Activated CD4-positive, alpha-beta memory T cell treated with anti-CD3 and anti-CD28 coated beads for 36 hours (primary cell): ENCODE measurements around the gene C19orf67. TPM values are rescaled to one million over a fixed set of nuclear protein-coding genes. Genes with fewer than 3 reads are reported as not detected.

Experiments
- CTCF ChIA-PET: fragments of 350-600 bp; sonication (Branson Sonifier 250); formaldehyde crosslinking; loops from one replicate; lab custom pipeline; 2021; ENCODE audit warnings: antibody characterized with exemption, inconsistent platforms; lab: Charles Lee
- POLR2A ChIA-PET: fragments of 350-600 bp; sonication (Branson Sonifier 250); formaldehyde crosslinking; loops from one replicate; lab custom pipeline; 2021; ENCODE audit warnings: antibody characterized with exemption; lab: Charles Lee
- DNase-seq: peaks from one replicate; pipeline ENCODE4 v3.0.0-alpha.2; 2020
- H3K27ac Mint-ChIP-seq: one replicate; pipeline ENCODE4 v1.8.0; 2021; ENCODE audit warnings: mixed read lengths
- H3K27me3 Mint-ChIP-seq: one replicate; pipeline ENCODE4 v1.8.0; 2021; ENCODE audit warnings: mixed read lengths
- H3K36me3 Mint-ChIP-seq: one replicate; pipeline ENCODE4 v1.8.0; 2021; ENCODE audit warnings: mixed read lengths
- H3K4me1 Mint-ChIP-seq: one replicate; pipeline ENCODE4 v1.8.0; 2021; ENCODE audit warnings: low read depth, mixed read lengths
- H3K4me3 Mint-ChIP-seq: one replicate; pipeline ENCODE4 v1.8.0; 2021; ENCODE audit warnings: mild to moderate bottlenecking, mixed read lengths
- H3K9me3 Mint-ChIP-seq: one replicate; pipeline ENCODE4 v1.8.0; 2021; ENCODE audit warnings: mixed read lengths
- intact Hi-C: fragments of 100-400 bp; cut with micrococcal nuclease; formaldehyde crosslinking; loops from one replicate; pipeline ENCODE4 v1.15.1; 2023
- total RNA-seq, 2 experiments: library from RNA; stranded (reverse); gene quantifications; one replicate each; pipeline ENCODE4 v1.2.3, GENCODE V29; 2021

Gene C19orf67
- total RNA-seq, 2 experiments from 2014 or later, result not detected

- Mint-ChIP-seq H3K9me3 (no peaks in the 10 kb centered on the region), H3K4me3 (peak overlapping the region; percentile 84), H3K4me1 (peaks cover 17% of the 10 kb centered on the region), H3K36me3 (no peaks in the 10 kb centered on the region), H3K27ac (peak overlapping the region; percentile 87), H3K27me3 (peaks cover 2% of the 10 kb centered on the region)
- peak; percentile 99 for DNase-seq
- ChIA-PET POLR2A (interaction anchor here (0.9 to 2.2 kb wide), 7 partner anchors 10 to 219 kb away, joined by 3 to 7 read pairs (median 4); partner anchors contain the start of genes ASF1B, RFX1 and SAMD1), CTCF (interaction anchor here (0.6 to 3.3 kb wide), 11 partner anchors 9 to 492 kb away, joined by 3 to 18 read pairs (median 4); partner anchors contain the start of genes ASF1B and MISP3)
- intact Hi-C loops, result loop anchor here (1.0 to 10.0 kb wide), 6 partner anchors 9 to 306 kb away; partner anchors contain the start of genes ASF1B, C19orf53, DCAF15 and PRKACA
Observed at GRCh38 chr19:14080887-14081796, 4.4 kb downstream of the C19orf67 start.

GRCh38 chr19:14078411-14078810, 7.2 kb downstream of the C19orf67 start:
- Mint-ChIP-seq H3K27ac (no peak overlapping the region), H3K4me1 (peaks cover 27% of the 10 kb centered on the region), H3K27me3 (peaks cover 2% of the 10 kb centered on the region), H3K36me3 (no peaks in the 10 kb centered on the region), H3K4me3 (no peak overlapping the region), H3K9me3 (no peaks in the 10 kb centered on the region)
- ChIA-PET CTCF (interaction anchor here (0.6 to 3.8 kb wide), 6 partner anchors 10 to 197 kb away, joined by 3 to 14 read pairs (median 4); no protein-coding TSS in a partner anchor), POLR2A (no interaction called here)
- DNase-seq, result no peak
- intact Hi-C loops, result loop anchor here (10.0 kb wide), 1 partner anchor 484 kb away; no protein-coding TSS in a partner anchor

GRCh38 chr19:14073925-14074838, 11.4 kb downstream of the C19orf67 start:
- peak; percentile 62 for DNase-seq
- CTCF ChIA-PET, result interaction anchor here (0.7 to 6.9 kb wide), 16 partner anchors 14 to 286 kb away, joined by 3 to 83 read pairs (median 4); partner anchors contain the start of genes ASF1B, BRME1, CC2D1A and IL27RA
- Mint-ChIP-seq H3K4me3 (peak overlapping the region; percentile 95), H3K27me3 (no peaks in the 10 kb centered on the region), H3K9me3 (no peaks in the 10 kb centered on the region), H3K27ac (peak overlapping the region; percentile 84), H3K36me3 (no peaks in the 10 kb centered on the region), H3K4me1 (peaks cover 13% of the 10 kb centered on the region)
- intact Hi-C loops, result loop anchor here (1.0 to 10.0 kb wide), 3 partner anchors 121 to 479 kb away; partner anchors contain the start of gene DCAF15
- POLR2A ChIA-PET, result interaction anchor here (1.0 kb wide), 1 partner anchor 193 kb away, joined by 7 read pairs; no protein-coding TSS in a partner anchor

GRCh38 chr19:14073261-14073924, 12.2 kb downstream of the C19orf67 start:
- no peaks in the 10 kb centered on the region for H3K36me3 Mint-ChIP-seq
- DNase-seq, result peak; percentile 80
- ChIA-PET POLR2A (interaction anchor here (1.0 kb wide), 2 partner anchors 63 to 192 kb away, joined by 3 to 7 read pairs; partner anchors contain the start of gene ASF1B), CTCF (interaction anchor here (0.7 to 6.9 kb wide), 29 partner anchors 11 to 286 kb away, joined by 3 to 83 read pairs (median 4); partner anchors contain the start of genes ASF1B, BRME1, CC2D1A and IL27RA)
- H3K4me1 Mint-ChIP-seq, result peaks cover 13% of the 10 kb centered on the region
- H3K4me3 Mint-ChIP-seq, result peak overlapping the region; percentile 95
- intact Hi-C loops, result loop anchor here (1.0 to 10.0 kb wide), 3 partner anchors 121 to 479 kb away; partner anchors contain the start of gene DCAF15
- H3K9me3 Mint-ChIP-seq, result no peaks in the 10 kb centered on the region
- peak overlapping the region; percentile 84 for H3K27ac Mint-ChIP-seq
- H3K27me3 Mint-ChIP-seq, result no peaks in the 10 kb centered on the region

GRCh38 chr19:14072535-14073260, 12.9 kb downstream of the C19orf67 start, which contains the start of gene MISP3:
TSS of gene MISP3 (plus strand) at chr19:14072786. CDS start at chr19:14073310, 524 bp downstream.
- peaks cover 13% of the 10 kb centered on the region for H3K4me1 Mint-ChIP-seq
- H3K27me3 Mint-ChIP-seq, result no peaks in the 10 kb centered on the region
- no peaks in the 10 kb centered on the region for H3K9me3 Mint-ChIP-seq
- H3K36me3 Mint-ChIP-seq, result no peaks in the 10 kb centered on the region
- DNase-seq, result peak; percentile 58
- H3K4me3 Mint-ChIP-seq, result peak within 1 kb of the TSS; percentile 95
- H3K27ac Mint-ChIP-seq, result no peak within 1 kb of the TSS
- ChIA-PET POLR2A (interaction anchor here (1.0 to 1.6 kb wide), 2 partner anchors 64 to 192 kb away, joined by 3 read pairs; partner anchors contain the start of gene ASF1B), CTCF (interaction anchor here (0.6 to 6.9 kb wide), 36 partner anchors 8 to 325 kb away, joined by 3 to 83 read pairs (median 4); partner anchors contain the start of genes ASF1B, IL27RA and PALM3)
- intact Hi-C loops, result loop anchor here (1.0 to 10.0 kb wide), 3 partner anchors 120 to 478 kb away; partner anchors contain the start of gene DCAF15

- Mint-ChIP-seq H3K4me3 (no peak overlapping the region), H3K27ac (peak overlapping the region; percentile 2), H3K27me3 (no peaks in the 10 kb centered on the region), H3K4me1 (peaks cover 13% of the 10 kb centered on the region), H3K9me3 (no peaks in the 10 kb centered on the region), H3K36me3 (no peaks in the 10 kb centered on the region)
- DNase-seq, result no peak
- POLR2A ChIA-PET, result no interaction called here
- CTCF ChIA-PET, result interaction anchor here (0.6 to 6.9 kb wide), 12 partner anchors 10 to 198 kb away, joined by 3 to 83 read pairs (median 6); partner anchors contain the start of genes IL27RA and PALM3
- intact Hi-C loops, result loop anchor here (10.0 kb wide), 1 partner anchor 476 kb away; no protein-coding TSS in a partner anchor
Observed at GRCh38 chr19:14070268-14071050, 15.1 kb downstream of the C19orf67 start.

- POLR2A ChIA-PET, result no interaction called here
- Mint-ChIP-seq H3K27ac (no peak overlapping the region), H3K4me1 (no peaks in the 10 kb centered on the region), H3K9me3 (no peaks in the 10 kb centered on the region), H3K4me3 (no peak overlapping the region), H3K27me3 (peaks cover 4% of the 10 kb centered on the region), H3K36me3 (no peaks in the 10 kb centered on the region)
- CTCF ChIA-PET, result no interaction called here
- no peak for DNase-seq
- intact Hi-C loops, result no loop called here
Observed at GRCh38 chr19:14066134-14066533, 19.4 kb downstream of the C19orf67 start.

- ChIA-PET POLR2A (no interaction called here), CTCF (interaction anchor here (0.6 to 1.4 kb wide), 2 partner anchors 15 to 21 kb away, joined by 3 to 4 read pairs; no protein-coding TSS in a partner anchor)
- no peaks in the 10 kb centered on the region for H3K9me3 Mint-ChIP-seq
- intact Hi-C loops, result no loop called here
- peaks cover 10% of the 10 kb centered on the region for H3K4me1 Mint-ChIP-seq
- no peak overlapping the region for H3K27ac Mint-ChIP-seq
- no peak overlapping the region for H3K4me3 Mint-ChIP-seq
- DNase-seq, result no peak
- H3K27me3 Mint-ChIP-seq, result peaks cover 15% of the 10 kb centered on the region
- no peaks in the 10 kb centered on the region for H3K36me3 Mint-ChIP-seq
Observed at GRCh38 chr19:14063105-14063504, 22.5 kb downstream of the C19orf67 start.

- H3K36me3 Mint-ChIP-seq, result no peaks in the 10 kb centered on the region
- no peaks in the 10 kb centered on the region for H3K9me3 Mint-ChIP-seq
- H3K27me3 Mint-ChIP-seq, result peaks cover 15% of the 10 kb centered on the region
- intact Hi-C loops, result no loop called here
- ChIA-PET CTCF (no interaction called here), POLR2A (no interaction called here)
- H3K4me3 Mint-ChIP-seq, result no peak overlapping the region
- no peak overlapping the region for H3K27ac Mint-ChIP-seq
- DNase-seq, result no peak
- H3K4me1 Mint-ChIP-seq, result peaks cover 15% of the 10 kb centered on the region
Observed at GRCh38 chr19:14062558-14062855, 23.1 kb downstream of the C19orf67 start.
